K562 (cell line): ENCODE data around the gene RBL1. TPM values are rescaled to one million over a fixed set of nuclear protein-coding genes. Genes with fewer than 3 reads are reported as not detected.
A peak's percentile ranks its signal among the peaks of the same experiment; 100 is the strongest.
"Not testable (repeated sequence)": the region's sequence is repeated elsewhere in the genome, so short reads cannot be mapped to it uniquely, and the experiment has no call there.

Experiments
- ATAC-seq: fragments of 200-7000 bp; cut with Tn5 transposase; 3 replicates; pipeline ENCODE4 v1.9.1; 2020; ENCODE audit warnings: moderate library complexity
- BruUV-seq: library from RNA; stranded (reverse); fragments of 400-500 nt; replicated peaks from 2 replicates; lab custom pipeline; 2021; lab: Mats Ljungman, UMichigan
- CTCF ChIA-PET: fragments of 300-600 bp; formaldehyde crosslinking; extraction: SDS; loops from one replicate; lab custom pipeline; 2021; ENCODE audit warnings: low intra/inter-chr PET ratio; lab: Yijun Ruan, JAX
- POLR2A ChIA-PET: fragments of 300-600, 350-650 bp; sonication (Branson Sonifier 250); formaldehyde crosslinking; extraction: SDS; loops from one replicate; lab custom pipeline; 2021; ENCODE audit warnings: antibody characterized with exemption, inconsistent platforms; lab: Yijun Ruan, JAX
- DNase-seq, 4 experiments: peaks; one replicate each; pipeline versions ENCODE4 v3.0.0 to v3.0.0-alpha.2; 2011 to 2018; ENCODE audit warnings: low spot score in 3 of 4, mixed read lengths in 3 of 4; ENCODE audit errors: extremely low read depth in 1 of 4
- FAIRE-seq: peaks from 2 replicates; lab custom pipeline; 2011; peaks lifted over from hg19 to GRCh38; lab: Jason Lieb, UNC
- H2AFZ ChIP-seq: 2 replicates; pipeline ENCODE4 v1.6.0; 2011; ENCODE audit warnings: low read depth, low read length, control low read depth, inconsistent platforms
- H3K27ac ChIP-seq: fragments of 200-600 bp; 3 replicates; pipeline ENCODE4 v1.8.0; 2011; ENCODE audit warnings: low read depth, mild to moderate bottlenecking, control low read depth, inconsistent platforms, low read length, moderate library complexity, mixed read lengths; ENCODE audit errors: extremely low read depth
- H3K27me3 ChIP-seq, 2 experiments: fragments of 300-600 bp in 1 of 2; 2 replicates in 1 of 2; 3 replicates in 1 of 2; pipeline versions ENCODE4 v1.6.0 to v1.8.0; 2011; ENCODE audit warnings: inconsistent platforms in 2 of 2, low read length in 2 of 2, mild to moderate bottlenecking in 1 of 2, mixed read lengths in 1 of 2, moderate library complexity in 1 of 2; ENCODE audit not compliant: control insufficient read depth in 2 of 2, insufficient read depth in 2 of 2
- H3K36me3 ChIP-seq: fragments of 300-600 bp; 3 replicates; pipeline ENCODE4 v1.8.0; 2011; ENCODE audit warnings: mild to moderate bottlenecking, low read length, inconsistent platforms; ENCODE audit not compliant: control insufficient read depth, insufficient read depth
- H3K4me1 ChIP-seq, 2 experiments: fragments of 200-600 bp in 1 of 2; replicated peaks in 1 of 2; 2 replicates in 1 of 2; 3 replicates in 1 of 2; pipeline versions ENCODE4 v1.5.1 to v1.8.0; 2011; ENCODE audit warnings: inconsistent platforms in 2 of 2, low read length in 2 of 2, mild to moderate bottlenecking in 1 of 2, mixed read lengths in 1 of 2, moderate library complexity in 1 of 2; ENCODE audit not compliant: control insufficient read depth in 2 of 2, insufficient read depth in 2 of 2
- H3K4me2 ChIP-seq: 2 replicates; pipeline ENCODE4 v1.6.1; 2011; ENCODE audit warnings: low read length, control low read depth, inconsistent platforms, mixed read lengths; ENCODE audit not compliant: insufficient read depth
- H3K4me3 ChIP-seq: fragments of 200-600 bp; sonication (generic), shearing (Covaris generic); 2 replicates; pipeline ENCODE4 v1.5.1; 2016; ENCODE audit warnings: control low read depth, inconsistent platforms
- H3K79me2 ChIP-seq: fragments of 200-600 bp; 3 replicates; pipeline ENCODE4 v1.8.0; 2011; ENCODE audit warnings: low read length, inconsistent platforms; ENCODE audit not compliant: control insufficient read depth, insufficient read depth
- H3K9ac ChIP-seq, 2 experiments: 2 replicates each; pipeline versions ENCODE4 v1.6.0 to v1.6.1; 2011; ENCODE audit warnings: low read depth in 2 of 2, low read length in 2 of 2, control low read depth in 1 of 2, inconsistent platforms in 1 of 2, mild to moderate bottlenecking in 1 of 2, mixed read lengths in 1 of 2; ENCODE audit not compliant: insufficient read depth in 1 of 2
- H3K9me1 ChIP-seq: one replicate; pipeline ENCODE4 v1.6.0; 2011; ENCODE audit warnings: inconsistent platforms, mild to moderate bottlenecking, low read length, moderate library complexity; ENCODE audit not compliant: control insufficient read depth, insufficient read depth
- H3K9me3 ChIP-seq: replicated peaks from 2 replicates; pipeline ENCODE4 v1.5.1; 2011; ENCODE audit warnings: low read depth, low read length, inconsistent platforms; ENCODE audit not compliant: control insufficient read depth, insufficient read depth
- H4K20me1 ChIP-seq: replicated peaks from 2 replicates; pipeline ENCODE4 v1.6.1; 2011; ENCODE audit warnings: low read length, inconsistent platforms, mixed read lengths; ENCODE audit not compliant: control insufficient read depth, insufficient read depth
- CTCF ChIP-seq, 3 experiments: IDR thresholded peaks in 2 of 3; conservative IDR thresholded peaks in 1 of 3; 2 replicates each; pipeline ENCODE4 v1.5.1; 2011 to 2012; ENCODE audit warnings: low read length in 3 of 3, mild to moderate bottlenecking in 3 of 3, control low read depth in 2 of 3, improper control_type of control experiment in 1 of 3, inconsistent platforms in 1 of 3, low read depth in 1 of 3, mixed read lengths in 1 of 3, moderate library complexity in 1 of 3; ENCODE audit not compliant: insufficient read depth in 2 of 3
- JUNB ChIP-seq: fragments of 450-650 bp; formaldehyde crosslinking; conservative IDR thresholded peaks from 2 replicates; pipeline ENCODE4 v1.4.0; 2020; ENCODE audit warnings: mild to moderate bottlenecking
- RAD21 ChIP-seq, 2 experiments: fragments of 250-450 bp in 1 of 2; fragments of 450-650 bp in 1 of 2; sonication (Bioruptor Pico) in 1 of 2; formaldehyde crosslinking in 1 of 2; IDR thresholded peaks in 1 of 2; conservative IDR thresholded peaks in 1 of 2; 2 replicates each; pipeline versions ENCODE4 v1.4.0 to v1.8.0; 2020 to 2022; ENCODE audit warnings: mild to moderate bottlenecking in 2 of 2, moderate library complexity in 1 of 2
- WGBS: fragments of 100-300 bp; shearing (Covaris generic); methylation state at CpG from one replicate; pipeline ENCODE4 v1.1.6; 2016; ENCODE audit warnings: low coverage, mixed read lengths; ENCODE audit not compliant: insufficient coverage; ENCODE audit errors: missing lambda C conversion rate; 5-methylcytosine and 5-hydroxymethylcytosine counted together
- in situ Hi-C: fragments of 300-500 bp; cut with MboI; formaldehyde crosslinking; loops from 4 replicates; pipeline ENCODE4 v1.15.0; 2018; ENCODE audit warnings: inconsistent platforms, mixed read lengths
- intact Hi-C: fragments of 100-400 bp; cut with micrococcal nuclease; formaldehyde crosslinking; loops from 2 replicates; pipeline ENCODE4 v1.14.2; 2022
- polyA plus RNA-seq, 8 experiments: library from polyadenylated mRNA; depleted of rRNA in 4 of 8; stranded (reverse) in 5 of 8; unstranded in 3 of 8; fragments of >200 nt; fragmentation: Nextera tagmentation in 2 of 8; fragmentation: Illumina TruSeq in 1 of 8; extraction: Ambion mirVana in 2 of 8; extraction: Trizol in 1 of 8; gene quantifications; 2 replicates each; pipeline versions ENCODE4 v1.2.1 to v1.2.3, GENCODE V29; 2011 to 2014; ENCODE audit warnings: inconsistent platforms in 1 of 8, missing spikeins in 1 of 8
- total RNA-seq, 7 experiments: library from RNA; depleted of rRNA in 6 of 7; stranded (reverse); fragments of >200 nt in 6 of 7; fragmentation: Illumina TruSeq in 2 of 7; extraction: Trizol in 2 of 7; gene quantifications; 2 replicates each; pipeline versions ENCODE4 v1.2.1 to v1.2.3, GENCODE V29; 2011 to 2021; ENCODE audit warnings: low replicate concordance in 1 of 7

The RBL1 gene
- total and polyA plus RNA-seq, 9 of the 15 experiments (the other 6 are each of a cell fraction or from before 2014, with no cell fraction given), result 4.0 to 25.9 (median 15.6) TPM

GRCh38 chr20:37007898-37008649, 87.7 kb downstream of the RBL1 start:
- Histone ChIP-seq H3K4me3 (no peak overlapping the region), H3K9me1 (no peaks in the 10 kb centered on the region), H2AFZ (no peak overlapping the region), H3K4me2 (no peak overlapping the region), H3K27me3 (no peaks in the 10 kb centered on the region), H3K9ac (no peak overlapping the region), H3K9me3 (no peaks in the 10 kb centered on the region), H3K4me1 (no peaks in the 10 kb centered on the region), H3K27ac (no peak overlapping the region), H3K79me2 (no peaks in the 10 kb centered on the region), H3K36me3 (peaks cover 31% of the 10 kb centered on the region), H4K20me1 (no peaks in the 10 kb centered on the region)
- intact Hi-C loops, result no loop called here
- TF ChIP-seq JUNB (no peak), CTCF (IDR thresholded peaks at IDR 0.05 in 2 of 3, conservative IDR thresholded peaks at IDR 0.05 in 1 of 3; ENCODE audit: insufficient read depth in 2 of 3, low read depth in 1 of 3, low read length in 3 of 3) (peak in 2 of 3 experiments; percentile 17 to 19; a peak in 2 of 6 replicates), RAD21 (CRISPR knock-in tag; conservative IDR thresholded peaks at IDR 0.05 in 1 of 2, IDR thresholded peaks at IDR 0.05 in 1 of 2) (peak in 1 of 2 experiments; percentile 23; a peak in 1 of 4 replicates)
- no TSS peak for BruUV-seq
- in situ Hi-C loops, result no loop called here
- CTCF ChIA-PET, result interaction anchor here (0.7 kb wide), 1 partner anchor 187 kb away, joined by 4 read pairs; no protein-coding TSS in a partner anchor
- DNase-seq (peak in 2 of 4 experiments; percentile 6 to 28), ATAC-seq (peak; percentile 75), FAIRE-seq (no peak)
- POLR2A ChIA-PET, result interaction anchor here (1.0 to 1.4 kb wide), 3 partner anchors 16 to 42 kb away, joined by 3 to 4 read pairs (median 3); no protein-coding TSS in a partner anchor

- H3K4me2 ChIP-seq, H3K9me1 ChIP-seq, H3K4me3 ChIP-seq, FAIRE-seq, in situ Hi-C loops, H4K20me1 ChIP-seq, H2AFZ ChIP-seq, intact Hi-C loops, H3K9me3 ChIP-seq, POLR2A ChIA-PET, H3K27me3 ChIP-seq, ATAC-seq, BruUV-seq, H3K4me1 ChIP-seq, H3K9ac ChIP-seq, H3K27ac ChIP-seq, H3K79me2 ChIP-seq, CTCF ChIA-PET, DNase-seq: not testable (repeated sequence)
- 95% methylated on average over 8 of the region's 11 CpGs for WGBS
- H3K36me3 ChIP-seq, result peaks cover 40% of the 10 kb centered on the region
These were observed 90.5 kb downstream of the RBL1 start for GRCh38 chr20:37005062-37005942.
